Measurements from ENCODE around the gene PCBP2.
A peak's percentile ranks its signal among the peaks of the same experiment; 100 is the strongest.

PCBP2 gene

GRCh38 chr12:53508534-53509170 lies 56.8 kb downstream of the PCBP2 start:
- peak; percentile 63 for DNase-seq (ENCODE audit: low read depth, low spot score)

- DNase-seq (ENCODE audit: low read depth, low spot score), result no peak
These were observed 58.4 kb downstream of the PCBP2 start for GRCh38 chr12:53510181-53510812.

- DNase-seq (ENCODE audit: low read depth, low spot score), result no peak
These were observed 62.0 kb downstream of the PCBP2 start for GRCh38 chr12:53513712-53514410.

GRCh38 chr12:53514628-53515290 lies 62.9 kb downstream of the PCBP2 start:
- DNase-seq (ENCODE audit: low read depth, low spot score), result no peak

- DNase-seq (ENCODE audit: low read depth, low spot score), result no peak
These were observed 63.4 kb downstream of the PCBP2 start for GRCh38 chr12:53515291-53515680.

GRCh38 chr12:53516758-53517455 lies 65.0 kb downstream of the PCBP2 start:
- DNase-seq (ENCODE audit: low read depth, low spot score), result no peak

GRCh38 chr12:53518381-53518780 lies 66.5 kb downstream of the PCBP2 start:
- no peak for DNase-seq (ENCODE audit: low read depth, low spot score)

GRCh38 chr12:53523131-53523530 lies 71.2 kb downstream of the PCBP2 start:
- no peak for DNase-seq (ENCODE audit: low read depth, low spot score)

GRCh38 chr12:53524476-53524875 lies 72.6 kb downstream of the PCBP2 start:
- DNase-seq (ENCODE audit: low read depth, low spot score), result no peak

- no peak for DNase-seq (ENCODE audit: low read depth, low spot score)
These were observed 78.2 kb downstream of the PCBP2 start for GRCh38 chr12:53530061-53530460.

Measured in activated CD4-positive, CD25-positive, alpha-beta regulatory T cell treated with anti-CD3 and anti-CD28 coated beads, Interleukin-2, amount 50 U/mL, for 16 hours (primary cell).